ENCODE results near the gene FAM20C. TPM values are rescaled to one million over a fixed set of nuclear protein-coding genes. Genes with fewer than 3 reads are reported as not detected.

Gene FAM20C
- total RNA-seq, 2 donors from 2014 or later, result 18.5 to 18.9 TPM

GRCh38 chr7:309586-310228, 117.3 kb downstream of the FAM20C start:
- Histone ChIP-seq H3K9me3 (no peaks in the 10 kb centered on the region), H3K27me3 (no peaks in the 10 kb centered on the region), H3K4me3 (no peak overlapping the region), H3K27ac (no peak overlapping the region), H3K9ac (ENCODE audit: low read depth in 2 of 2, low read length in 2 of 2) (no peak overlapping the region), H3K36me3 (no peaks in the 10 kb centered on the region), H3K4me1 (no peaks in the 10 kb centered on the region)
- intact Hi-C loops (cut with DNase I), result no loop called here
- no peak for DNase-seq
- TF ChIP-seq, protein P1, sequence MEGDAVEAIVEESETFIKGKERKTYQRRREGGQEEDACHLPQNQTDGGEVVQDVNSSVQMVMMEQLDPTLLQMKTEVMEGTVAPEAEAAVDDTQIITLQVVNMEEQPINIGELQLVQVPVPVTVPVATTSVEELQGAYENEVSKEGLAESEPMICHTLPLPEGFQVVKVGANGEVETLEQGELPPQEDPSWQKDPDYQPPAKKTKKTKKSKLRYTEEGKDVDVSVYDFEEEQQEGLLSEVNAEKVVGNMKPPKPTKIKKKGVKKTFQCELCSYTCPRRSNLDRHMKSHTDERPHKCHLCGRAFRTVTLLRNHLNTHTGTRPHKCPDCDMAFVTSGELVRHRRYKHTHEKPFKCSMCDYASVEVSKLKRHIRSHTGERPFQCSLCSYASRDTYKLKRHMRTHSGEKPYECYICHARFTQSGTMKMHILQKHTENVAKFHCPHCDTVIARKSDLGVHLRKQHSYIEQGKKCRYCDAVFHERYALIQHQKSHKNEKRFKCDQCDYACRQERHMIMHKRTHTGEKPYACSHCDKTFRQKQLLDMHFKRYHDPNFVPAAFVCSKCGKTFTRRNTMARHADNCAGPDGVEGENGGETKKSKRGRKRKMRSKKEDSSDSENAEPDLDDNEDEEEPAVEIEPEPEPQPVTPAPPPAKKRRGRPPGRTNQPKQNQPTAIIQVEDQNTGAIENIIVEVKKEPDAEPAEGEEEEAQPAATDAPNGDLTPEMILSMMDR (IDR thresholded peaks at IDR 0.05), result no peak

Other genes with a start within 250 kb of the FAM20C start
- gene FOXL3, start 97.6 kb downstream of the FAM20C start, total RNA-seq, result under 1 TPM in 1 of 2 donors, not detected in 1; 0.79 TPM